Activated CD4-positive, CD25-positive, alpha-beta regulatory T cell treated with anti-CD3 and anti-CD28 coated beads, Interleukin-2, amount 50 U/mL, for 24 hours (primary cell): Measurements from ENCODE around the gene HDGF.

ENCODE experiments used
- ATAC-seq, 2 donors: fragments of 150-1000 bp; cut with Tn5 transposase; one replicate each; pipeline ENCODE4 v1.10.0; 2021; ENCODE audit warnings: mild to moderate bottlenecking in 1 of 2, moderate library complexity in 1 of 2

The HDGF gene

GRCh38 chr1:156693848-156694689 is 57.4 kb downstream of the HDGF start:
- ATAC-seq: no peak

- ATAC-seq: no peak
Measured at GRCh38 chr1:156692925-156693847, 58.3 kb downstream of the HDGF start.

GRCh38 chr1:156692441-156692924 is 59.0 kb downstream of the HDGF start:
- no peak for ATAC-seq
